ENCODE results near the gene HOXC12.

Gene HOXC12

GRCh38 chr12:53981634-53982565, 27.2 kb downstream of the HOXC12 start:
- TF ChIP-seq YY1 (IDR thresholded peaks at IDR 0.05; ENCODE audit: low read depth) (no peak), RAD21 (IDR thresholded peaks at IDR 0.05; ENCODE audit: low read depth) (no peak), NFIC (IDR thresholded peaks at IDR 0.05) (no peak), TEAD4 (IDR thresholded peaks at IDR 0.05) (no peak), CREB1 (IDR thresholded peaks at IDR 0.05; ENCODE audit: low read depth) (no peak), CEBPB (IDR thresholded peaks at IDR 0.05) (no peak), TCF12 (IDR thresholded peaks at IDR 0.05; ENCODE audit: low read depth) (no peak), REST (IDR thresholded peaks at IDR 0.05; ENCODE audit: low read depth) (no peak), EP300 (IDR thresholded peaks at IDR 0.05; ENCODE audit: borderline replicate concordance) (no peak), MAX (IDR thresholded peaks at IDR 0.05) (no peak), ZBTB7A (IDR thresholded peaks at IDR 0.05; ENCODE audit: low read depth) (no peak), USF1 (IDR thresholded peaks at IDR 0.05) (no peak), EGR1 (IDR thresholded peaks at IDR 0.05) (no peak), FOXM1 (IDR thresholded peaks at IDR 0.05; ENCODE audit: borderline replicate concordance, low read depth) (no peak), TAF1 (IDR thresholded peaks at IDR 0.05; ENCODE audit: low read depth) (no peak)

- TF ChIP-seq EP300 (IDR thresholded peaks at IDR 0.05; ENCODE audit: borderline replicate concordance) (no peak), ZBTB7A (IDR thresholded peaks at IDR 0.05; ENCODE audit: low read depth) (no peak), TEAD4 (IDR thresholded peaks at IDR 0.05) (no peak), REST (IDR thresholded peaks at IDR 0.05; ENCODE audit: low read depth) (no peak), TCF12 (IDR thresholded peaks at IDR 0.05; ENCODE audit: low read depth) (no peak), YY1 (IDR thresholded peaks at IDR 0.05; ENCODE audit: low read depth) (no peak), EGR1 (IDR thresholded peaks at IDR 0.05) (no peak), MAX (IDR thresholded peaks at IDR 0.05) (no peak), TAF1 (IDR thresholded peaks at IDR 0.05; ENCODE audit: low read depth) (no peak), FOXM1 (IDR thresholded peaks at IDR 0.05; ENCODE audit: borderline replicate concordance, low read depth) (no peak), NFIC (IDR thresholded peaks at IDR 0.05) (no peak), USF1 (IDR thresholded peaks at IDR 0.05) (no peak), CEBPB (IDR thresholded peaks at IDR 0.05) (no peak), CREB1 (IDR thresholded peaks at IDR 0.05; ENCODE audit: low read depth) (no peak), RAD21 (IDR thresholded peaks at IDR 0.05; ENCODE audit: low read depth) (no peak)
Measured at GRCh38 chr12:53982648-53983567, 28.2 kb downstream of the HOXC12 start.

GRCh38 chr12:53983568-53983949, 28.9 kb downstream of the HOXC12 start:
- TF ChIP-seq EGR1 (IDR thresholded peaks at IDR 0.05), result no peak
- TF ChIP-seq TEAD4 (IDR thresholded peaks at IDR 0.05), result no peak
- TF ChIP-seq FOXM1 (IDR thresholded peaks at IDR 0.05; ENCODE audit: borderline replicate concordance, low read depth), result no peak
- TF ChIP-seq REST (IDR thresholded peaks at IDR 0.05; ENCODE audit: low read depth), result no peak
- TF ChIP-seq CEBPB (IDR thresholded peaks at IDR 0.05), result no peak
- TF ChIP-seq YY1 (IDR thresholded peaks at IDR 0.05; ENCODE audit: low read depth), result no peak
